Neural progenitor cell (in vitro differentiated cells): ENCODE measurements around the gene CERT1. TPM values are rescaled to one million over a fixed set of nuclear protein-coding genes. Genes with fewer than 3 reads are reported as not detected.
A peak's percentile ranks its signal among the peaks of the same experiment; 100 is the strongest.

Experiments
- DNase-seq: peaks from one replicate; pipeline ENCODE4 v3.0.0-alpha.2; 2016; ENCODE audit warnings: low spot score
- H2AFZ ChIP-seq: fragments of 200-600 bp; sonication (generic); replicated peaks from 2 replicates; pipeline ENCODE4 v1.6.1; 2016; ENCODE audit warnings: antibody characterized with exemption
- H3F3A ChIP-seq: fragments of 200-600 bp; sonication (generic); 2 replicates; pipeline ENCODE4 v1.6.1; 2016; ENCODE audit warnings: antibody characterized with exemption, low read depth
- H3K27ac ChIP-seq: fragments of 200-600 bp; sonication (generic); 2 replicates; pipeline ENCODE4 v1.5.1; 2016; ENCODE audit warnings: mild to moderate bottlenecking
- H3K27me3 ChIP-seq: fragments of 200-600 bp; sonication (generic); 2 replicates; pipeline ENCODE4 v1.6.1; 2016; ENCODE audit warnings: mild to moderate bottlenecking, moderate library complexity
- H3K36me3 ChIP-seq: fragments of 200-600 bp; sonication (generic); 2 replicates; pipeline ENCODE4 v1.5.1; 2016
- H3K4me1 ChIP-seq: fragments of 200-600 bp; sonication (generic); 2 replicates; pipeline ENCODE4 v1.6.1; 2016; ENCODE audit warnings: mixed run types
- H3K4me2 ChIP-seq: fragments of 200-600 bp; sonication (generic); 2 replicates; pipeline ENCODE4 v1.6.1; 2016
- H3K4me3 ChIP-seq: fragments of 200-600 bp; sonication (generic); 2 replicates; pipeline ENCODE4 v1.5.1; 2016
- H3K79me2 ChIP-seq: fragments of 200-600 bp; sonication (generic); 2 replicates; pipeline ENCODE4 v1.6.1; 2016; ENCODE audit warnings: low read depth
- H3K9ac ChIP-seq: fragments of 200-600 bp; sonication (generic); 2 replicates; pipeline ENCODE4 v1.6.1; 2016
- H3K9me3 ChIP-seq: fragments of 200-600 bp; sonication (generic); 2 replicates; pipeline ENCODE4 v1.5.1; 2016; ENCODE audit warnings: low read depth
- H4K20me1 ChIP-seq: fragments of 200-600 bp; sonication (generic); 2 replicates; pipeline ENCODE4 v1.6.1; 2016; ENCODE audit warnings: low read depth
- H3K27ac Mint-ChIP-seq: 3 replicates; pipeline ENCODE4 v1.8.0; 2021; ENCODE audit warnings: mixed read lengths
- H3K27me3 Mint-ChIP-seq: 2 replicates; pipeline ENCODE4 v1.8.0; 2022; ENCODE audit warnings: low read depth, mild to moderate bottlenecking, inconsistent platforms, moderate library complexity, mixed read lengths; ENCODE audit not compliant: insufficient read depth
- H3K36me3 Mint-ChIP-seq: 3 replicates; pipeline ENCODE4 v1.8.0; 2021; ENCODE audit warnings: mixed read lengths
- H3K4me1 Mint-ChIP-seq: 3 replicates; pipeline ENCODE4 v1.8.0; 2021; ENCODE audit warnings: mixed read lengths
- H3K4me3 Mint-ChIP-seq: 3 replicates; pipeline ENCODE4 v1.8.0; 2021; ENCODE audit warnings: mild to moderate bottlenecking, moderate library complexity, mixed read lengths
- H3K9me3 Mint-ChIP-seq: 3 replicates; pipeline ENCODE4 v1.8.0; 2020; ENCODE audit warnings: mixed read lengths
- EZH2 ChIP-seq: fragments of 200-600 bp; sonication (generic); IDR thresholded peaks from 2 replicates; pipeline ENCODE4 v1.6.1; 2017; ENCODE audit warnings: antibody characterized with exemption, mild to moderate bottlenecking, moderate library complexity
- EZH2phosphoT487 ChIP-seq: fragments of 200-600 bp; sonication (generic); IDR thresholded peaks from 2 replicates; pipeline ENCODE4 v1.6.1; 2017; ENCODE audit warnings: antibody characterized with exemption
- total RNA-seq: library from RNA; depleted of rRNA; stranded (reverse); fragments of >200 nt; gene quantifications from 2 replicates; pipeline ENCODE4 v1.2.3, GENCODE V29; 2015; ENCODE audit warnings: low replicate concordance
- TF ChIP-seq, protein P1 (sequence below): fragments of 200-600 bp; sonication (generic); IDR thresholded peaks from 2 replicates; pipeline ENCODE4 v1.5.1; 2017; ENCODE audit warnings: antibody characterized with exemption, mild to moderate bottlenecking

The CERT1 gene
- total RNA-seq, 1 donor from 2014 or later, result 50.4 TPM

DNA sequence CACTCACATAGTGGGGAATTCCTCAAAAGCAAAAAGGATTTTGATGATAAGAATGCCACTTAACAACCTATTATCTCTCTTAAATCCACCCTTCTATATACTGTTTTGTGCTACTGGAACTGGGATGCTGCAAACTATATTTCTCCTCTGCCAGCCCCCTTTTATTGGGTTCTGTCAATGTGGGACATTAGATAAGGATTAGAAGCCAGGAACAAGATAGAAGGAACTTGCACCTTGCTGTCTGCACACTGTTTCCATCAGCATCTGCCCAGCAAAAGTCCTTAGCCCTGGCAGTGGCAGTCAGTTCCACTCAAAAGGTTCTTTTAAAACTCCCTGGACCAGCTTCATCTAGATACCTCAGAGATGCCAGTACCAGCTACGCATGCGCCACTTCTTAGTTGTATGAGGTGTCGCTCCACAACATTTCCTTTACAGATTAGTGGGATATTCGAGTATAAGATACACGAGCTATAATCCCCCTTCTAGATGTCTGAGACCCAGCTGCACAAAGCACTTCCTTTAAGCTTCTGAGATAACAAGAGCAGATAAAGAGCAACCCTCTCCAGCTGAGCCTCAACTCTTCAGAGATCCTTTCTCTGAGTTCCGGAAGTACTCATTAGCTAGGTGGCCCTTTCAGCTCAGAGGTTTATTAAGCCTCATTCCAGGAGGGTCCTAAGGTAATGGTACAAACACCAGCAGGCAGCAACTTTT lies 45.3 kb downstream of the CERT1 start:
- H3K27ac Mint-ChIP-seq, result no peak overlapping the region
- Histone ChIP-seq H3K4me1 (peaks cover 17% of the 10 kb centered on the region), H3K9me3 (peaks cover 10% of the 10 kb centered on the region), H4K20me1 (peaks cover 33% of the 10 kb centered on the region), H3K27ac (no peak overlapping the region), H3F3A (peaks cover 4% of the 10 kb centered on the region), H3K27me3 (no peaks in the 10 kb centered on the region), H3K36me3 (peaks cover 5% of the 10 kb centered on the region), H2AFZ (no peak overlapping the region), H3K4me3 (no peak overlapping the region), H3K9ac (no peak overlapping the region), H3K4me2 (no peak overlapping the region), H3K79me2 (peaks cover 62% of the 10 kb centered on the region)
- peak; percentile 46 for DNase-seq
- peaks cover 41% of the 10 kb centered on the region for H3K9me3 Mint-ChIP-seq
- peaks cover 37% of the 10 kb centered on the region for H3K36me3 Mint-ChIP-seq
- H3K4me3 Mint-ChIP-seq, result no peak overlapping the region
- peaks cover 26% of the 10 kb centered on the region for H3K4me1 Mint-ChIP-seq
- H3K27me3 Mint-ChIP-seq, result peaks cover 2% of the 10 kb centered on the region
- TF ChIP-seq, protein P1, sequence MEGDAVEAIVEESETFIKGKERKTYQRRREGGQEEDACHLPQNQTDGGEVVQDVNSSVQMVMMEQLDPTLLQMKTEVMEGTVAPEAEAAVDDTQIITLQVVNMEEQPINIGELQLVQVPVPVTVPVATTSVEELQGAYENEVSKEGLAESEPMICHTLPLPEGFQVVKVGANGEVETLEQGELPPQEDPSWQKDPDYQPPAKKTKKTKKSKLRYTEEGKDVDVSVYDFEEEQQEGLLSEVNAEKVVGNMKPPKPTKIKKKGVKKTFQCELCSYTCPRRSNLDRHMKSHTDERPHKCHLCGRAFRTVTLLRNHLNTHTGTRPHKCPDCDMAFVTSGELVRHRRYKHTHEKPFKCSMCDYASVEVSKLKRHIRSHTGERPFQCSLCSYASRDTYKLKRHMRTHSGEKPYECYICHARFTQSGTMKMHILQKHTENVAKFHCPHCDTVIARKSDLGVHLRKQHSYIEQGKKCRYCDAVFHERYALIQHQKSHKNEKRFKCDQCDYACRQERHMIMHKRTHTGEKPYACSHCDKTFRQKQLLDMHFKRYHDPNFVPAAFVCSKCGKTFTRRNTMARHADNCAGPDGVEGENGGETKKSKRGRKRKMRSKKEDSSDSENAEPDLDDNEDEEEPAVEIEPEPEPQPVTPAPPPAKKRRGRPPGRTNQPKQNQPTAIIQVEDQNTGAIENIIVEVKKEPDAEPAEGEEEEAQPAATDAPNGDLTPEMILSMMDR, result no peak
- peak; percentile 74 for TF ChIP-seq EZH2phosphoT487

DNA sequence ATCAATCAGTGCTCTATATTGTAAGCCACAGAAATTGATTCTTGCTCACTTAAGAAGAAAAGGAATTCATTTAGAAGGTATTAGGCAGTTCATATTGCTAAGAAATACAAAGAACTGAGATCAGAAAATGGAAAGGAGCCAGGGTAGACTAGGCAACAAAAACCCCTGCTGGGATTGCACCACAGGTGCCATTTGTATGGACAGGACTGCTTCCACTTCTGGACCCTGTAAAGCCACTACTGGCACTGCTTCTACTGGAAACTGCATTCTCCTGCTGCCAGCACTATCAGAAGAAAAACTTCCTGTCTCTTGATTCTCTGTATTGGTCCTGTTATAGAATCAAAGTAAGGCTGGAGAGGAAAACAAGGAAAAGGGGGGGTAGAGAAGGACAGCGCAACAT lies 45.9 kb downstream of the CERT1 start:
- Histone ChIP-seq H3K4me1 (peaks cover 17% of the 10 kb centered on the region), H3K79me2 (peaks cover 59% of the 10 kb centered on the region), H3K4me3 (no peak overlapping the region), H3K36me3 (peaks cover under 1% of the 10 kb centered on the region), H3K27ac (no peak overlapping the region), H3F3A (peaks cover 4% of the 10 kb centered on the region), H3K9me3 (peaks cover 10% of the 10 kb centered on the region), H3K27me3 (no peaks in the 10 kb centered on the region), H2AFZ (no peak overlapping the region), H4K20me1 (peaks cover 39% of the 10 kb centered on the region), H3K4me2 (no peak overlapping the region), H3K9ac (no peak overlapping the region)
- H3K9me3 Mint-ChIP-seq, result peaks cover 34% of the 10 kb centered on the region
- no peak for DNase-seq
- H3K4me3 Mint-ChIP-seq, result no peak overlapping the region
- TF ChIP-seq EZH2phosphoT487 (no peak), EZH2 (no peak)
- TF ChIP-seq, protein P1, result no peak
- H3K36me3 Mint-ChIP-seq, result peaks cover 34% of the 10 kb centered on the region
- H3K27me3 Mint-ChIP-seq, result peaks cover under 1% of the 10 kb centered on the region
- H3K4me1 Mint-ChIP-seq, result peaks cover 26% of the 10 kb centered on the region
- H3K27ac Mint-ChIP-seq, result peak overlapping the region; percentile 12

DNA sequence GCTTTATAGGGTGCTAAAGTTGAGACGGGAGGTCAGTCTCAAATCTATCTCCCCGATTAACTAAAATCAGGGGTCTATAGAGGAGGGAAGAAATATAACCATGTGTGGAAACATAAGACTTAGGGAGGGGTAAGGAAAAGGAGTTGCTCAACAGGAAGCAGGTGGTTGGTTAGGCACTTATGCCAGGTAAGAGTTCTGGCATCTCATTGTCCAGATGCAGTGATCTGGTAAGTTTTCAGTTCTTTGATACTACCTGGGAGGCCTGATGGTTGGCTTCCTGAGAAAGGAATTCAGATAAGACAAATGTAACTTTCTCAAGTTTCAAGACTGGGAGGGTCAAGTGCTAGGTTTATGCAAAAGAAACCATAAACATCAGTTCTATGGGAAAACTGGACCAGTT lies 47.7 kb downstream of the CERT1 start:
- no peak overlapping the region for H3K9ac ChIP-seq
- no peaks in the 10 kb centered on the region for H3K27me3 ChIP-seq
- TF ChIP-seq, protein P1, result no peak
- TF ChIP-seq EZH2phosphoT487 (no peak), EZH2 (no peak)
- H3K4me1 ChIP-seq, result peaks cover 17% of the 10 kb centered on the region
- Mint-ChIP-seq H3K4me3 (no peak overlapping the region), H3K27me3 (no peaks in the 10 kb centered on the region), H3K4me1 (peaks cover 26% of the 10 kb centered on the region), H3K36me3 (peaks cover 30% of the 10 kb centered on the region), H3K27ac (no peak overlapping the region), H3K9me3 (peaks cover 20% of the 10 kb centered on the region)
- no peaks in the 10 kb centered on the region for H3K36me3 ChIP-seq
- H3F3A ChIP-seq, result peaks cover 4% of the 10 kb centered on the region
- H3K27ac ChIP-seq, result no peak overlapping the region
- H3K4me3 ChIP-seq, result no peak overlapping the region
- H4K20me1 ChIP-seq, result peaks cover 39% of the 10 kb centered on the region
- H3K4me2 ChIP-seq, result no peak overlapping the region
- no peak for DNase-seq
- no peaks in the 10 kb centered on the region for H3K9me3 ChIP-seq
- no peak overlapping the region for H2AFZ ChIP-seq
- peaks cover 50% of the 10 kb centered on the region for H3K79me2 ChIP-seq
